Neural cell (in vitro differentiated cells): ENCODE results near the gene POU6F2. TPM values are rescaled to one million over a fixed set of nuclear protein-coding genes. Genes with fewer than 3 reads are reported as not detected.

Source experiments
- H2AFZ ChIP-seq: fragments of 200-600, 300-800 bp; sonication (generic), shearing (Covaris generic); 2 replicates; pipeline ENCODE4 v1.6.0; 2014; ENCODE audit warnings: low read depth, mild to moderate bottlenecking, antibody characterized with exemption, low read length, moderate library complexity
- H3F3A ChIP-seq: fragments of 200-600 bp; shearing (Covaris generic); 2 replicates; pipeline ENCODE4 v1.6.1; 2016; ENCODE audit warnings: mild to moderate bottlenecking, moderate library complexity, mixed read lengths, antibody characterized with exemption, low read length; ENCODE audit not compliant: insufficient read depth, poor library complexity, severe bottlenecking
- H3K27ac ChIP-seq: fragments of 200-600, 300-800 bp; sonication (generic), shearing (Covaris generic); 2 replicates; pipeline ENCODE4 v1.5.1; 2014; ENCODE audit warnings: mild to moderate bottlenecking, low read length, moderate library complexity
- H3K27me3 ChIP-seq: fragments of 300-800, 200-600 bp; sonication (generic), shearing (Covaris generic); 2 replicates; pipeline ENCODE4 v1.6.0; 2014; ENCODE audit warnings: mild to moderate bottlenecking, low read depth, low read length, moderate library complexity; ENCODE audit not compliant: insufficient read depth
- H3K36me3 ChIP-seq: fragments of 300-800, 200-600 bp; sonication (generic), shearing (Covaris generic); 2 replicates; pipeline ENCODE4 v1.5.1; 2014; ENCODE audit warnings: mild to moderate bottlenecking, antibody characterized with exemption, low read length, moderate library complexity; ENCODE audit not compliant: insufficient read depth
- H3K4me2 ChIP-seq: fragments of 300-800, 200-600 bp; sonication (generic), shearing (Covaris generic); 2 replicates; pipeline ENCODE4 v1.6.0; 2014; ENCODE audit warnings: mild to moderate bottlenecking, low read length
- H3K4me3 ChIP-seq: fragments of 300-800, 200-600 bp; sonication (generic), shearing (Covaris generic); 2 replicates; pipeline ENCODE4 v1.5.1; 2014; ENCODE audit warnings: mild to moderate bottlenecking, low read length, moderate library complexity
- H3K79me2 ChIP-seq: fragments of 200-600 bp; shearing (Covaris generic); replicated peaks from 2 replicates; pipeline ENCODE4 v1.6.0; 2014; ENCODE audit warnings: mild to moderate bottlenecking, low read length, moderate library complexity; ENCODE audit not compliant: insufficient read depth
- H3K9ac ChIP-seq: fragments of 300-800, 200-600 bp; sonication (generic), shearing (Covaris generic); 2 replicates; pipeline ENCODE4 v1.6.1; 2016; ENCODE audit warnings: mild to moderate bottlenecking, low read length, mixed read lengths
- H3K9me2 ChIP-seq: fragments of 200-600 bp; shearing (Covaris generic); 2 replicates; pipeline ENCODE4 v1.6.1; 2016; ENCODE audit warnings: mild to moderate bottlenecking, low read length, mixed read lengths; ENCODE audit not compliant: insufficient read depth
- H3K9me3 ChIP-seq: fragments of 200-600, 300-800 bp; sonication (generic), shearing (Covaris generic); 2 replicates; pipeline ENCODE4 v1.6.1; 2016; ENCODE audit warnings: mild to moderate bottlenecking, mixed run types, low read length, moderate library complexity, mixed read lengths
- H4K20me1 ChIP-seq: fragments of 200-600 bp; shearing (Covaris generic); 2 replicates; pipeline ENCODE4 v1.6.1; 2016; ENCODE audit warnings: mild to moderate bottlenecking, mixed run types; ENCODE audit not compliant: insufficient read depth
- EP300 ChIP-seq: fragments of 450-650 bp; conservative IDR thresholded peaks from 2 replicates; pipeline ENCODE4 v1.6.1; 2014; ENCODE audit warnings: antibody characterized with exemption, mild to moderate bottlenecking, moderate library complexity; ENCODE audit not compliant: poor library complexity, severe bottlenecking
- EZH2 ChIP-seq: fragments of 200-600, 300-800 bp; shearing (Covaris generic), sonication (generic); IDR thresholded peaks from 2 replicates; pipeline ENCODE4 v1.6.1; 2014; ENCODE audit warnings: antibody characterized with exemption, low read length, borderline replicate concordance, mild to moderate bottlenecking; ENCODE audit not compliant: insufficient read depth, poor library complexity, severe bottlenecking
- MXI1 ChIP-seq: fragments of 450-650 bp; conservative IDR thresholded peaks from 2 replicates; pipeline ENCODE4 v1.6.1; 2014; ENCODE audit warnings: antibody characterized with exemption, mild to moderate bottlenecking; ENCODE audit not compliant: poor library complexity, severe bottlenecking
- POLR2AphosphoS5 ChIP-seq: IDR thresholded peaks from 2 replicates; pipeline ENCODE4 v1.6.1; 2012
- RAD21 ChIP-seq: fragments of 450-650 bp; conservative IDR thresholded peaks from 2 replicates; pipeline ENCODE4 v1.6.1; 2014; ENCODE audit warnings: antibody characterized with exemption, mild to moderate bottlenecking, moderate library complexity
- SMC3 ChIP-seq: fragments of 450-650 bp; conservative IDR thresholded peaks from 2 replicates; pipeline ENCODE4 v1.6.1; 2014; ENCODE audit warnings: antibody characterized with exemption, mild to moderate bottlenecking, moderate library complexity; ENCODE audit not compliant: poor library complexity
- TAF1 ChIP-seq: IDR thresholded peaks from 2 replicates; pipeline ENCODE4 v1.6.1; 2012; ENCODE audit warnings: low read depth
- polyA plus RNA-seq: library from polyadenylated mRNA; depleted of rRNA; stranded (reverse); fragments of >200 nt; gene quantifications from 2 replicates; pipeline ENCODE4 v1.2.3, GENCODE V29; 2014
- TF ChIP-seq, protein P1 (sequence below): IDR thresholded peaks from 2 replicates; pipeline ENCODE4 v1.6.1; 2012; ENCODE audit warnings: borderline replicate concordance
- TF ChIP-seq, protein P2 (sequence below): fragments of 450-650 bp; IDR thresholded peaks from 2 replicates; pipeline ENCODE4 v1.5.1; 2014; ENCODE audit warnings: antibody characterized with exemption, mild to moderate bottlenecking, moderate library complexity; ENCODE audit not compliant: poor library complexity, severe bottlenecking

The POU6F2 gene
- polyA plus RNA-seq, 1 donor from 2014 or later: 2.8 TPM

DNA sequence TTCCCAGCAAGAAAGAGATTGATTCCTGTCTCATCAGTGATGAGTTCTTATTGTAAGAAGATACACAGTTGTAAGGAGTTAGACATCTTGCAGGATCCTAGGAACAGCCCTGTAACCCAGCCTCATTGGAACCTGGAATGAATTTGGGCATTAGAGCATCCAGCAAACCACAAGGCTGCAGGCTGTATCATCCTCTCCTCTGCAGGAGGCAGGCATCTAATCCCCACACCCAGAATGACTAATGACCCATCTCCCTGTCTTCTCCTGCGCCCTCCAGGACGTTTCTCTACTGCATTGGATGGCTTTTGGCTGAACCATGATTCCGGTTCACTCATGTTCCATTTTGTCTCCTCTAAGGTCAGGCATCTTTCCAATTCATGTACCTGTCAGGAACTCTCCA lies 233.9 kb downstream of the POU6F2 start:
- Histone ChIP-seq H3F3A (no peaks in the 10 kb centered on the region), H4K20me1 (no peaks in the 10 kb centered on the region), H3K36me3 (no peaks in the 10 kb centered on the region), H2AFZ (no peak overlapping the region), H3K27me3 (no peaks in the 10 kb centered on the region), H3K9me3 (no peaks in the 10 kb centered on the region), H3K4me2 (no peak overlapping the region), H3K9me2 (no peaks in the 10 kb centered on the region), H3K9ac (no peak overlapping the region), H3K27ac (no peak overlapping the region), H3K4me3 (no peak overlapping the region), H3K79me2 (no peaks in the 10 kb centered on the region)
- TF ChIP-seq MXI1 (no peak), SMC3 (no peak)

DNA sequence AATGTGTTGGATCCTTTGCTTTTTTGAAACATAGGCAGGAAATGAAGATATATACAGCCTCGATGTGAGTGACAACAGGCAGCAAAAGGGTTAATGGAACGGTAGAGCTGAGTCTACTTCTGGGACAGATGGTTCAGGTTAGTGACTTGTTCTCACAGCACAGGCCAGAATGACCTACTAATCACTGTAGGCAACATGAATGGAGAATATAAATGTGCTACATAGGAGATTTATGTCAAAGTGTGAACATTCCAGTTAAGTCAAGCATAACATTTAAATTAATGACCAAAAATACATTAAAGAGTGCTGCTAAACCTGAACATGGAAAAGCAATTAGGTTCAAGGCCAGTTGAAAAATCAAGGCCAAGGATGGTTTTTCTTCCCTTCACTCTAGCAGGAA lies 235.2 kb downstream of the POU6F2 start:
- Histone ChIP-seq H3K9me2 (no peaks in the 10 kb centered on the region), H3K9ac (no peak overlapping the region), H3K27me3 (no peaks in the 10 kb centered on the region), H3K4me2 (no peak overlapping the region), H3K9me3 (no peaks in the 10 kb centered on the region), H3K4me3 (no peak overlapping the region), H3K27ac (no peak overlapping the region), H3F3A (no peaks in the 10 kb centered on the region), H4K20me1 (no peaks in the 10 kb centered on the region), H3K36me3 (no peaks in the 10 kb centered on the region), H2AFZ (no peak overlapping the region), H3K79me2 (no peaks in the 10 kb centered on the region)
- no peak for TF ChIP-seq RAD21
- TF ChIP-seq TAF1: no peak
- TF ChIP-seq POLR2AphosphoS5: no peak
- TF ChIP-seq, protein P1, sequence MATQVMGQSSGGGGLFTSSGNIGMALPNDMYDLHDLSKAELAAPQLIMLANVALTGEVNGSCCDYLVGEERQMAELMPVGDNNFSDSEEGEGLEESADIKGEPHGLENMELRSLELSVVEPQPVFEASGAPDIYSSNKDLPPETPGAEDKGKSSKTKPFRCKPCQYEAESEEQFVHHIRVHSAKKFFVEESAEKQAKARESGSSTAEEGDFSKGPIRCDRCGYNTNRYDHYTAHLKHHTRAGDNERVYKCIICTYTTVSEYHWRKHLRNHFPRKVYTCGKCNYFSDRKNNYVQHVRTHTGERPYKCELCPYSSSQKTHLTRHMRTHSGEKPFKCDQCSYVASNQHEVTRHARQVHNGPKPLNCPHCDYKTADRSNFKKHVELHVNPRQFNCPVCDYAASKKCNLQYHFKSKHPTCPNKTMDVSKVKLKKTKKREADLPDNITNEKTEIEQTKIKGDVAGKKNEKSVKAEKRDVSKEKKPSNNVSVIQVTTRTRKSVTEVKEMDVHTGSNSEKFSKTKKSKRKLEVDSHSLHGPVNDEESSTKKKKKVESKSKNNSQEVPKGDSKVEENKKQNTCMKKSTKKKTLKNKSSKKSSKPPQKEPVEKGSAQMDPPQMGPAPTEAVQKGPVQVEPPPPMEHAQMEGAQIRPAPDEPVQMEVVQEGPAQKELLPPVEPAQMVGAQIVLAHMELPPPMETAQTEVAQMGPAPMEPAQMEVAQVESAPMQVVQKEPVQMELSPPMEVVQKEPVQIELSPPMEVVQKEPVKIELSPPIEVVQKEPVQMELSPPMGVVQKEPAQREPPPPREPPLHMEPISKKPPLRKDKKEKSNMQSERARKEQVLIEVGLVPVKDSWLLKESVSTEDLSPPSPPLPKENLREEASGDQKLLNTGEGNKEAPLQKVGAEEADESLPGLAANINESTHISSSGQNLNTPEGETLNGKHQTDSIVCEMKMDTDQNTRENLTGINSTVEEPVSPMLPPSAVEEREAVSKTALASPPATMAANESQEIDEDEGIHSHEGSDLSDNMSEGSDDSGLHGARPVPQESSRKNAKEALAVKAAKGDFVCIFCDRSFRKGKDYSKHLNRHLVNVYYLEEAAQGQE: no peak

DNA sequence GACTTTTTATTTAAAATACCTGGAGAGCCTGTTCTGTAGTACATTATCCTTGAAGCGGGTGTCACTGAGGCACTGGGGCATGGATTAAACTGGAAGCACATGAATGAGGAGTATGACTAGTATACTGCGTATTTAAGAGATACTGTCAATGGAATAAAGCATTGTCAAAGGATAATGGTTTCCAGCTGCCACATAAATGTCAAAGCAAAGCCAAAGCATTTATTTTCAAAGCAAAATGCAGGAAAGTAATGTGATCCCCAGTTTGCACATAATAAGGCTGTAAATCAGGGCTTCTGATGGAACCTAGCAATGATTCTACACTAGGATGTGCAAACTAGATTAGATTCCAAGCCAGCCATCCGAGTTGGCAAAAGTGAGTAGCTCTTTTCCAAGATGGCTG lies 240.1 kb downstream of the POU6F2 start:
- Histone ChIP-seq H3K27ac (no peak overlapping the region), H3K79me2 (no peaks in the 10 kb centered on the region), H2AFZ (no peak overlapping the region), H3F3A (no peaks in the 10 kb centered on the region), H3K9ac (no peak overlapping the region), H3K9me2 (no peaks in the 10 kb centered on the region), H3K36me3 (no peaks in the 10 kb centered on the region), H3K27me3 (no peaks in the 10 kb centered on the region), H3K4me2 (no peak overlapping the region), H4K20me1 (no peaks in the 10 kb centered on the region), H3K4me3 (no peak overlapping the region), H3K9me3 (no peaks in the 10 kb centered on the region)
- peak; percentile 100 for TF ChIP-seq EP300
- TF ChIP-seq TAF1: no peak
- TF ChIP-seq, protein P2, sequence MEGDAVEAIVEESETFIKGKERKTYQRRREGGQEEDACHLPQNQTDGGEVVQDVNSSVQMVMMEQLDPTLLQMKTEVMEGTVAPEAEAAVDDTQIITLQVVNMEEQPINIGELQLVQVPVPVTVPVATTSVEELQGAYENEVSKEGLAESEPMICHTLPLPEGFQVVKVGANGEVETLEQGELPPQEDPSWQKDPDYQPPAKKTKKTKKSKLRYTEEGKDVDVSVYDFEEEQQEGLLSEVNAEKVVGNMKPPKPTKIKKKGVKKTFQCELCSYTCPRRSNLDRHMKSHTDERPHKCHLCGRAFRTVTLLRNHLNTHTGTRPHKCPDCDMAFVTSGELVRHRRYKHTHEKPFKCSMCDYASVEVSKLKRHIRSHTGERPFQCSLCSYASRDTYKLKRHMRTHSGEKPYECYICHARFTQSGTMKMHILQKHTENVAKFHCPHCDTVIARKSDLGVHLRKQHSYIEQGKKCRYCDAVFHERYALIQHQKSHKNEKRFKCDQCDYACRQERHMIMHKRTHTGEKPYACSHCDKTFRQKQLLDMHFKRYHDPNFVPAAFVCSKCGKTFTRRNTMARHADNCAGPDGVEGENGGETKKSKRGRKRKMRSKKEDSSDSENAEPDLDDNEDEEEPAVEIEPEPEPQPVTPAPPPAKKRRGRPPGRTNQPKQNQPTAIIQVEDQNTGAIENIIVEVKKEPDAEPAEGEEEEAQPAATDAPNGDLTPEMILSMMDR: peak; percentile 28
- TF ChIP-seq POLR2AphosphoS5: peak; percentile 99
- no peak for TF ChIP-seq EZH2
- peak; percentile 26 for TF ChIP-seq SMC3
- no peak for TF ChIP-seq MXI1
- peak; percentile 54 for TF ChIP-seq RAD21
- TF ChIP-seq, protein P1: peak; percentile 56
